Activated CD8-positive, alpha-beta memory T cell treated with anti-CD3 and anti-CD28 coated beads for 1 hour (primary cell): ENCODE results near the gene IL17B.

ENCODE experiments used
- DNase-seq, 2 donors: peaks; one replicate each; pipeline ENCODE4 v3.0.0-alpha.2; 2020; ENCODE audit warnings: low read depth in 1 of 2; ENCODE audit errors: extremely low read depth in 1 of 2

The IL17B gene

DNA sequence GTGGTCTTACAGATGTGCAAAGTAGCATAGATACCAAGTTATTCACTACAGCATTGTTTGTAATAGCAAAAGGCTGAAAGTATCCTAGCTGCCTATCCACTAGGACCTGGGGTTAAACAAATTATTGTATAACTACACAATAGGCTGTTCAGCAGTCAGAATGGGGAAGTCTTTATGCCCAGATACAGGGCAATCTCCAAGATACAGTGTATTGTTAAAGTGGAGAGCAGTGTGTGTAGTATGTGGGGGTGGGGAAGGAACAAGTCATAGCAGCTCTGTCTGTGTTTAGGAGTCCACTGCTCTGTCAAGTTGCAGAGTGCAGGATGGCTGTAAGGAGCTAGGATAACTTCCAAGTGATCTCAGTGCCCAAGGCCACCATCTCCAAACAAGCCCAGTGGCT, 15.7 kb downstream of the IL17B start:
- DNase-seq = no peak

DNA sequence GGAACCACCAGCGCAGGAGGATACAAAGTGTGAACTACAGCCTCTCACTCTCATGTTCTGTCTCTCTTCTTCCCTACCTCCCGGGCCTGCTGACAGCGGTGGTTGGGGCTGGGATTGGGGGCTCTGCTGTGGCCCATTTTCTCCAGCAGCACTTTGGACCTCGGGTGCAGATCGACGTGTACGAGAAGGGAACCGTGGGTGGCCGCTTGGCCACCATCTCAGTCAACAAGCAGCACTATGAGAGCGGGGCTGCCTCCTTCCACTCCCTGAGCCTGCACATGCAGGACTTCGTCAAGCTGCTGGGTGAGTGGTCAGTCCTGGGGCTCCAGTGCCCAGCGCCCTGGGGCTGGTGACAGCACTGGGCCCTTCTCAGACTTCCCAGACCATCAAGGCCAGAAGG, 16.6 kb downstream of the IL17B start:
- DNase-seq = no peak

DNA sequence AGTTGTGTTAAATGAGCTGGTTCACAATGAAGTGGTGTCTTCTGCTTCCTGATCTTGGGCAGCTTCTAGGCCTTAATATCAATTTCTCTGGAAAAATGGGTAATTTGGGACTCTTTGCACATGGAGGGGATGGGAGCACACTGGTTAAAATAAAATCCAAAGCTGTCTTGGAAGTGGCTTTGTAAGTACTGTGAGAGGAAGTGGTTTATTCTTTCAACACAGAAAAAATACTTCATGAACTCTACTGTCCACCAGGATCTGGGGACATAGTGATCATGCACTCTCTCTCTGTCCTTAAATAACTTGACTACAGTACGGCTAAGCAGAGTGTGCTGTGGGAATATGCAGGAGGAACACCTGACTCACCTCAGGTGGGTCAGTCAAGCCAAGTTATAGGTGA, 18.8 kb downstream of the IL17B start:
- DNase-seq = no peak

DNA sequence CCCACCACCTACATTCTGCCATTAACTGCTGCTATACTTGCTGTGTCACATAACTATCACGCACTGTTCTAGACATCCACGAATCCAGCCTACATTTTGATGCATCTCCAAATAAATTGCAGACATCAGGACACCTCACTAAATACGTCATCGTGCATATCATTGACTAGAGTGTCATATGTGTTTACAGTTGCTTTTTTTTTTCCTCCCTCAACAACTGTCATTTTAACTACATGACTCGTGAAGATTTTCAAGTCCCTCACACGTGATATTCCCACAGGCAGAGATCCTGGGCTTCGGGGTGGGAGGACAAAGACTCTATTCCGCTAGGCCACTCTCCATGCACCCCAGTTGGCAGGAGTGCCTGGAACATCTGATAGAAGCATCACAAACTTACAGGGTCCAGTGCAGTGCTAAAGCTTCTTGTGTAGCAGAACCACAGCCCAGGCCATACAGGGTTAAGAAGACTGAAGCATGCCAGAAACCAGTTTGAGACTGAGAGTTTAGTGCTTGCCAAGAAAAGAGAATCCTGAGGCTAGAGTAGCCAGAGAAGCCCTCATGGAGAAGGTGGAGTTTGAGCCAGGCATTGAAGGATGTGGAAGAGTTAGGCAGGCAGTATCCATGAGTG, 20.1 kb downstream of the IL17B start:
- no peak for DNase-seq

DNA sequence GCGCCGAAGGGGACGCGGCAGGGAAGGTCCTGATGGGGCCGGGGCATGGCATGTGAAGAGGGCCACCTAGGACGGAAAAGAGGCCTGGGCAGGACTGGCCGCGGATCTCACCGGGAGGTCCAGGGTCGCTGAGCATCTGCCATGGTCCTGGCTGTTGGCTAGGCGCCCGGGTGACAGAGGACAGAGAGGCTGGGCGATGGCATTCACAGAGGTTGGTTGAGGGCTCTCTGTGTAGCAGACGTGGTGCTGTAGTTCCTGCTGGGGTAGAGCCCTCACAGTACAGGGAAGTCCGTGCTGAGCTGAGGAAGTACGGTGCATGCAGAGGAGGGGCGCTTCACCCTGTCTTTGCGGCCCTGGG, 20.8 kb downstream of the IL17B start:
- DNase-seq = no peak

DNA sequence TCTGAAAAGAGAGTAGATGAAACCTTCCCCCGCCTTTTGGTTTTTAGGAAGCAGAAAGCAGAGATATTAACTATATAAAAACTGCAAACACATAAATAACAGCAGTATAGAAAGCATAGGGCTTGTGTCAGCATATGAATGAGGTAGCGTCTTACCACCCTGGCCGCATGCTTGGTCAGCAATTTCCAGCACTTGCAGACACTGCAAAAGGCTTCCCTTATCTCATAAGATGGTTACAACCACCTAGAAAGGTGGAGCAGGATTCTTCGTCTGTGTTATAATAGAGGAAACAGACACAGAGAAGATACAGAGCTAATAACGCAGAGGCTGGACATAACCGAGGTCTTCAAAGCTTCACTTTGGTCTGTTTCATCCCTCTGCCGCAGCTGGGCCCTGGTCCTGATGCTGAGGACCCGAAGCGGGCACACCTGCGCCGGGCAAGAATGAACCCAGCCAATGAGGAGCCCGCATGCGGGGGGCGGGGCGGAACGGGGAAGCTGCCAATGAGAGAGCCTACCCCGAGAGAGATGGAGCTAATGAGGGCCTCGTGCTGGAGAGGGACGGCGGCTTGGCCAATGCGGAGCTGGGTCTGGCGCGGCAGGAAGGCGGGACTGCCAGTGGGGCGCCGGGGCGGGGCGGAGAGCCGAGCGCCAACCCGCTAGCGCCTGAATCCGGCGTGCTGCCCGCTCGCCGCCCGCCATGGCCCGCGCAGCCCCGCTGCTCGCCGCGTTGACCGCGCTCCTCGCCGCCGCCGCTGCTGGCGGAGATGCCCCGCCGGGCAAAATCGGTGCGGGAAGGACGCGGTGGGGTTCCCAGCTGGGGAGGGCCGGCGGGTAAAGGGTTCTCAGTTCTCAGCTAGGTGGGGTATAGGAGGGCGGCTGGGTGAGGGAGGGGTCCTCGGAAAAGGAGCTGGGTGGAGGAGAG, 21.5 kb downstream of the IL17B start, which contains the start of gene PCYOX1L:
Gene PCYOX1L (plus strand): TSS at position 677 of the 924 bp plus-strand sequence. CDS start 23 bp downstream, at position 700.
- DNase-seq = peak; percentile 71 to 97

DNA sequence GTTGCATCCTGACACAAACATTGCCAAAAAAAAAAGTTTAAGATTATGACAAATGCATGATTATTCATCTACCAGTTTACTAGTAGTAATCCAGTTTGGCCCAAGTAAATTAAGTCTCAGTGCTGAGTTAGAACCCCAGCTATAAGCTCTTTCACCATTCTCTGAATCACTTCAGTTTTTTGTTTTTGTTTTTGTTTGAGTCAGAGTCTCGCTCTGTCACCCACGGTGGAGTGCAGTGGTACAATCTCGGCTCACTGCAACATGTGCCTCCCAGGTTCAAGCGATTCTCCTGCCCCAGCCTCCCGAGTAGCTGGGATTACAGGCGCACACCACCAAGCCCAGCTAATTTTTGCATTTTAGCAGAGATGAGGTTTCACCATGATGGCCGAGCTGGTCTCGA, 22.7 kb downstream of the IL17B start:
- DNase-seq = no peak

DNA sequence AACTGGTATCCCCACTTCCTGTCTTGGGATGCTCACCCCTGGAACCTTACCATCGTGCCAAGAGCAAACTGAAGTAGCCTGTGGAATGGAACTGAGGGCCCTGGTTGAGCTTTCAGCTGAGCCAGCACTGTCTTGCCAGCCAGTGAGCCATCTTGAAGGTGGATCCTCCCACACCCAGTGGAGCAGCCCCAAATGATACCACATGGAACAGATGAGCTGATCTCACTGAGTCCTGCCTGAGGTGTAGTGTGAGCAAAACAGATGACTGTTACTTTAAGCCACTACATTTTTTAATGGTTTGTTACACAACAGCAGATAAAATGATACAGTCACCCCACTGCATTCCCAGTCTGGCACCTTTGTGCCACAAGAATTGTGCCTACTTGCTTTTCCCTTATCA, 23.4 kb downstream of the IL17B start:
- no peak for DNase-seq

DNA sequence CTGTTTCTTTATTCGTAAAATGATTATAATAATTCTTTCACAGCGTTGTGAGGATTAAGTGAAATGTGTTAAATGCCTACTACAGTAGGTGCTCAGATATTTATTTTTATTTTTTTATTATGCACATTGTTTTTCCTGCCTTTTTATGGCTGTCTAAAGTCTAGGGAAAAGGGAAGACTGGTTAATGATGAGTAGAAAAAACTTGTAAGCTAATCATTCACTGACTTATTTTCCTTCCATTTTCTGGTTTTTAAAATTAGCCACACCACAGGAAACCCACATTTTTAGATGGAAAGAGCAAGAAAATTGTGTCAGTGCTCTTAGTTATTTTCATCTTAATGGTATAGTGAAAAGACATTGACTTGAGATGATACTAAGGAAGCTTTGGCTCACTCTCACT, 25.2 kb downstream of the IL17B start:
- DNase-seq = no peak

DNA sequence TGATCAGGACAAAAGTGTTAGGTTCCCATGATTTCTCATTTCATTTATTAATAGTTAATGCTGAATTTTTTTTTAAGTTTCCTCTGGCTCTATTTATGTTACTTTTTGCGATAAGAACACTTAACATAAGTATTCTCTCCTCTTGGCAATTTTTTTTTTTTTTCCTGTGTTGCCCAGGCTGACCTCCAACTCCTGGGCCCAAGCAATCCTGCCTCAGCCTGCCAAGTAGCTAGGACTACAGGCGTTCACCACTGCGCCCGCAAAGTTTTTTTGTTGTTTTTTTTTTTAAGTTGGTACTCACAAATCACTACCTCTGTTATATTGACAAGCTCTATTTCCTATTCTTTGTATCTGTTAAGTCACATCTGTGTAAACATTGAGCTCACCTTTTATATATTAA, 26.9 kb downstream of the IL17B start:
- no peak for DNase-seq

DNA sequence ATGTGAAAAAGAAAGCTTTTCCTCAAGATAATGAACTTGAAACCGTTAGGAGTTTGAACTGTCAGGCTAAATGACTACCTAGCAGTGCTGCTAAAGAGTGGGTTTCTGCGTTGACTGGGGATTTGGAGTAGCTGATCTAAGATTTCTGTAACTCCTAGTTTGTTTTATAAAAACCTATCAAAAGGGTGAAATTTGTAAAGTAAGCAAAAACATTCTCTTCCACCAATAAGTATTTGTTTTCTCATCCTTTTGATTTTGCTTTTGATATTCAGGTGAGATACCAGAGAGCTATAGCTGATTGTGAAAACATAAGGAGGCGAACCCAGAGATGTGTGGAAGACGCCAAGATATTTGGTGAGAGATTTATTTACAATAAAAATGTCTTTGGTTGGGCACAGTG, 29.7 kb downstream of the IL17B start:
- DNase-seq = no peak

DNA sequence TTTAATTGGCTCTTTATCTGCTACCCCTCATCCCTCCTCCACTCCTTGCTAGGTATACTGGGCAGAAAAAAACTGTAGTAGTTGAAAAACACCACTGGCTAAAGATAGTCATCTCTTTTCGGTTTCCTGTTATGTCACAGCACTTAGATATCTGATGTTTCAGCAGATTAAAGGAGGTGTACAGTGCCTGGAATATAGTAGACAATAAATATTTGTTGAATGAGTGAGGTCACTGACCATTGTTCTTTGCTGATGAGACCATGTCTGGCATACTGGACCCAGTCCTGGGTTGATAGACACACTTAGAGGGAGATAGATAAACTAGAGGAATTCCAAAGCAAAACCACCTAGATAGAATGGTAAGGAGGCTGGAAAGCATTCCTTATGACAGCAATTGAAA, 30.6 kb downstream of the IL17B start:
- no peak for DNase-seq

DNA sequence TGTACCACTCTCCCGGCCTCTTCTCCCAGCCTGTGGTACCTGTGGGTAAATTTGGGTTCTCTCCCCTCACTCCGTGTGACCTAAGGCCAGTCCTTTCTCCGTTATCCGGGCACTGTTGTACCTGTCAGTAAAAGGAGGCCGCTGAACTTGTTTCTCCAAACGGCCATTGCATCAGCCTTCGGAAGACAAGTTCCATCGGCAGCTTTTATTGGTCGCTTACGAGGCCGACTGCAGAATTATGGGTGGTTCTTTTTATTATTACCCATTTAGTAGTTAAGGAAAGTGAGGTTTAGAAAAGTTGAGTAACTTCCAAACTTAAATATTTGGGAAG, 33.2 kb downstream of the IL17B start:
- no peak for DNase-seq

DNA sequence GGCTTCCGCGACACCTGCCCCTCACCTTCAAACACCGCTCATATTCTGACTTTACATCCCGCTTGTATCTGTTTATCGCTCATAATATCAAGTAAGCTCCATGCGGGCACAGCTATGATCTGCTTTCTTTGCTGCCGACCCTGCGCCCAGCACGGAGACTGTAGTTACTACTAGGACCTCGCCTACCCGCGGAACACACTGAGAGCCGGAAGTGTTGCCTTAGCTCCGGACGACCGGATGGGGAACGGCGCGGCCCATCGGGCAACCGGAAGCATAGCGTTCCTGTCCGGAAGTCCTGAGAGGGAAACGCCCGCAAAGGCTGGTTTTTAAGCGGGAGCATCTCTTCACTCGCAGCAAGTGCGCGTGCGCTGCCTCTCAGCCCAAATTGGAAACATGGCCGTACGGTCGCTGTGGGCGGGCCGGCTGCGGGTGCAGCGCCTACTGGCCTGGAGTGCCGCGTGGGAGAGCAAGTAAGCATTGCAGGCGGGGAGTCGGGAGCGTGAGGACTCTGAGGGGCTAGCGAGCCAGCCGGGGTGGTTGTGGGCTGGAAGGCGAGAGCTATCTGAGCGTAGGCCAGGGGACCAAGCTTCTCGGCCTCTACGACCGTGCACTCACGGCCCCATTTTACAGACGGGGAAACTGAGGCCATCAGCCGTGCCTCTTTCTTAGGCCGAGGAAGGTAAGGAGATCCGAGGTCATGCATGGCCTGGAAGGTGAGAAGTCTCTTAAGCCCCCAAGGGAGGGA, 33.8 kb downstream of the IL17B start, which contains the start of gene GRPEL2:
Gene GRPEL2 (plus strand): TSS at position 353 of the 745 bp plus-strand sequence. CDS start 41 bp downstream, at position 394.
- DNase-seq = peak; percentile 61 to 72

DNA sequence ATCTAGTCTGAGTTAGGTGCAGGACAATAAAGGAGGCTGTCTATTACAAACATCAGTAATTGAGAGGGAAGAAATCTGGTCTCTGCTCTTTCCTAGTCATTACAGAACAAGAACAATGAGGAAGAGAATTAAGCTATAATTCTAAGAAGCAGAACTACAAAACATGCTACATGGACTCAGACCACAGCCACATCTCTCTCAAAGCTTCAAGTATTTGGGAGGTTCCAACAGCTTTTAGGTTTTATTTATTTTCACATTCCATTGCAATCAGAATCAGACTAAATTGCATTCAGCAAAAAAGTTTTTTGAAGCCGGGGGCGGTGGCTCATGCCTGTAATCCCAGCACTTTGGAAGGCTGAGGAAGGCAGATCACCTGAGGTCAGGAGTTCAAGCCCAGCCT, 34.9 kb downstream of the IL17B start:
- DNase-seq = no peak

DNA sequence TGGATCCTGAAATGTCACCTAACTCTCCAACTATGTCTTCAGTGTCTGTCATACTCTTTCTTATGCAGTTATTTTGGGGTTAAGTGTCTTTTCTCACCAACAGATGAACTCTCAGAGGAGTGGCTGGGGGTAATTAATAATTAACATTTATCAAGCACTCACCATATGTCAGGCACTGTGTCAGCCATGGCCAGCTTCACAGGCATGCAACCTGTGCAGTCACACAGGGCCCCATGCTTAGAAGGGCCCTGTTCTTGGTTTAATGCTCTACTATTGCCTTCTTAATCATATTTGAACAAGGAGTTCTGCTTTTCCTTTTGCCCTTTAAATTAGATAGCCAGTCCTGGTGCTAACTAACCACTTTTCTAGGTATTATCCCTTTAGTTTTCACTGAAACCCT, 37.2 kb downstream of the IL17B start:
- no peak for DNase-seq

DNA sequence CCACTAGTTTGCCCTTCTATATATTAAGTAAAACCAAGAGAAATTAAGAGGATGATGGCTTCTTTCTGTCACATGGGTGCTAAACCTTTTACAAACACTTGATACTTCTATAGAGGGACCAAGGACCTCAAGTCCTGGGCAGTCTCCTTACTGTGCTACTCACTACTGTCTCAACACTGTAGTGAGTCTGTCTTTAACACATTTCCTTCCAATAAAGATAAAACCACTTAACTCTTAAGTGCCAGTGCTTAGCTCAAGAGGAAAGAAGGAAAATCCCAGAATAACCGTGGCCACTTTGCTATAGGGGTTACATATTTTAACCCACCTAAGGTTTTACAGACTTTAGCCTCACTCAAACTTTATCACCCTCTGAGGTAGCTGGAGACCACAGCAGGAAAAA, 38.2 kb downstream of the IL17B start:
- no peak for DNase-seq

DNA sequence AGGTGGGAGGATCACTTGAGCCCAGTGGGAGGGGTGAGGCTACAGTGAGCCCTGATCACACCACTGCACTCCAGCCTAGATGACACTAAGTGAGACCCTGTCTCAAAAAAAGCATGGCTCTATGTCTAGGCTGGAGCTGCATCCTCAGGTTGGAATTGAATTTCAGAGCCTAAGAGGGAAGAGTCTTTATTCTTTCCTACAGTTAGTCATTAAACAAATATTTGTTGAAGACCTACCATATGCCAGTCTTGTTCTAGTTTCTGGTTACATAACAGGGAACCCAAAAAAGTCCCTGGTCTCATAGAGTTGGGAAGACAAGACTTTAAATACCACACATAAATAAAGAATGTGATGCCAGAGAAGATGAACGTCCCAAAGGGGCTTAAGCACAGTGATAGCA, 40.7 kb downstream of the IL17B start:
- no peak for DNase-seq

DNA sequence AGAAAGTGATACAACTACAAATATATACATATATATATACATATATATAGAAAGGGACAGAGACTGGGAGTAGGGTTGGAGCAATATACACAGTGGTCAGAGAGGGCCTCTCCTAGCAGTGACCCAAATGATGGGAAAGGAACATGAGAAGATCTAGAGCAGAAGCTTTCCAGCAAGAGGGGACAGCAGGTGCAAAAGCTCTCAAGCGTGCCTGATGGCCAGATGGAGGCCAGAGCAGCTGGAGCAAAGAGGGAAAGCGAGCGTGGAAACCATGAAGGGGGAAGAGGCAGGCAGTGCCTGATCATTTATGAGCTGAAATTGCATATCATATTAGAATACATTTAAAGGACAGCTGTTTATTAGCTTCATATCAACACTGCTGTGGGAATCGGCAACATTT, 41.4 kb downstream of the IL17B start:
- no peak for DNase-seq

DNA sequence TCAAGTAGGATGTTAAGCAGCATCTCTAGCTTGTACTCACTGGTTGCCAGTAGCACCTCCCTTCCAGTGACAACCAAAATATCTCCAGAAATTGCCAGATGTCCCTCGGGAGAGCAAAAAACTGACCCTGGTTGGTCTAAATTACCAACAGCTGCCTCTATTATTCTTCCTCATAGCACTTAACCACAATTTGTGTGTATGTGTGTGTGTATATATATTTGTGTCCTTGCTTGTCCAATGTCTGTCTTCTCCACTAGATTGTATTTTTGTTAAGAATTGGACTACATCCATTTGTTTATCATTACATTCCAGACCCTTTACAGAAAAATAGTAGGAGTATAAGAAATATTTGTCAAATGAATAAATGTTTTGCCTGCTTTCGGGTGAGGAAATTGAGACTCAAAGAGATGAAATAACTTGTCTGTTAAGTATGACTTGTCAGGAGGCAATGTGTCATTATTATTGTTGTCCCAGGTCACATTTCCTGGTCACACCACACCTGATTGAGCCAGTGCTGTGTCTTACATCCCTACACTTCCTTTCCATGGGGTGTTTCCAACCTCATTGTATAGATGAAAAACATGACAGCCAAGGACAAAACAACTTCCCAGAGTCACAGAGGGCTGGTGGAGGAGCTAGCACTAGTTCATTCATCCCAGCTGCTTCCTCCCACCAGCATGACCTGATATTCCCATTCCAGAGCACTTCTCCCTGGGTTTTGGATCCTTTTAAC, 45.2 kb downstream of the IL17B start:
- DNase-seq = no peak

DNA sequence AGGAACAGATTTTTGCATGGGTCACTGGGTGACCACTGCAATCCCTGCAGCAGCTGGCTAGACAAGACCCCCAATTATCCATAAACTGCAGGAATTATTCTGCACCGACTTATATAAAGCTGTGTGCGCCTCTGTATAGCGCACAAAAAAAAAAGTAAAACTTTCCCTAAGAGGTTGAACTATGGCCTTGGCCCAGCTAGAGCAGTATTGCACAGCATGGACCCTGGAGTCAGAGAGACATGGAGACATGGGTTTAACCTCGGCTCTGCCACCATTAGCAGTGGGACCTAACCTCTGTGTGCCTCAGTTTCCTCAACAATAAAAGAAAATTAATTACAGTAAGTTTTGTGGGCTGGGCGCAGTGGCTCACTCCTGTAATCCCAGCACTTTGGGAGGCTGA, 50.9 kb downstream of the IL17B start:
- no peak for DNase-seq
